IMR-90 (cell line): Measurements from ENCODE around the gene RAP1GAP. TPM values are rescaled to one million over a fixed set of nuclear protein-coding genes. Genes with fewer than 3 reads are reported as not detected.

Experiments
- ATAC-seq: fragments of 200-7000 bp; cut with Tn5 transposase; 2 replicates; pipeline ENCODE4 v1.9.1; 2020; ENCODE audit warnings: low read depth, mild to moderate bottlenecking, moderate library complexity
- BruUV-seq: library from RNA; stranded (reverse); fragments of 400-500 nt; replicated peaks from 2 replicates; lab custom pipeline; 2021; lab: Mats Ljungman, UMichigan
- CTCF ChIA-PET: fragments of 300-600 bp; formaldehyde crosslinking; extraction: SDS; loops from one replicate; lab custom pipeline; 2021; ENCODE audit warnings: antibody characterized with exemption; lab: Yijun Ruan, JAX
- POLR2A ChIA-PET: fragments of 300-600 bp; sonication (Branson Sonifier 250); formaldehyde crosslinking; loops from one replicate; lab custom pipeline; 2022; ENCODE audit warnings: antibody characterized with exemption; ENCODE audit not compliant: unreplicated experiment; lab: Charles Lee
- DNase-seq: peaks from one replicate; pipeline ENCODE4 v3.0.0; 2013
- H2AFZ ChIP-seq: replicated peaks from 2 replicates; pipeline ENCODE3; 2013; ENCODE audit warnings: low read length, mild to moderate bottlenecking; ENCODE audit not compliant: poor library complexity
- H2AK5ac ChIP-seq: 2 replicates; pipeline ENCODE4 v1.6.1; 2013; ENCODE audit warnings: low read depth, low read length, inconsistent platforms
- H2AK9ac ChIP-seq: replicated peaks from 2 replicates; pipeline ENCODE3; 2013; ENCODE audit warnings: mild to moderate bottlenecking, low read depth, low read length, moderate library complexity; ENCODE audit not compliant: poor library complexity
- H2BK120ac ChIP-seq: 2 replicates; pipeline ENCODE4 v1.6.1; 2013; ENCODE audit warnings: low read depth, low read length, inconsistent platforms
- H2BK15ac ChIP-seq: 3 replicates; pipeline ENCODE4 v1.6.1; 2013; ENCODE audit warnings: low read depth, low read length, inconsistent platforms
- H2BK20ac ChIP-seq: 2 replicates; pipeline ENCODE4 v1.6.1; 2013; ENCODE audit warnings: low read depth, mild to moderate bottlenecking, inconsistent platforms, low read length, moderate library complexity
- H2BK5ac ChIP-seq: 2 replicates; pipeline ENCODE4 v1.6.1; 2013; ENCODE audit warnings: mild to moderate bottlenecking, low read depth, low read length, inconsistent platforms; ENCODE audit not compliant: poor library complexity, severe bottlenecking
- H3K14ac ChIP-seq: replicated peaks from 2 replicates; pipeline ENCODE4 v1.6.1; 2013; ENCODE audit warnings: low read depth, low read length, inconsistent platforms
- H3K18ac ChIP-seq: 2 replicates; pipeline ENCODE4 v1.6.1; 2013; ENCODE audit warnings: low read depth, low read length, control low read depth
- H3K23ac ChIP-seq: 2 replicates; pipeline ENCODE4 v1.6.1; 2013; ENCODE audit warnings: low read depth, low read length, inconsistent platforms
- H3K27ac ChIP-seq: 2 replicates; pipeline ENCODE4 v1.5.1; 2013; ENCODE audit warnings: mild to moderate bottlenecking, control low read depth, low read length; ENCODE audit not compliant: insufficient read depth
- H3K27me3 ChIP-seq: 2 replicates; pipeline ENCODE4 v1.6.1; 2013; ENCODE audit warnings: low read length; ENCODE audit not compliant: control insufficient read depth, insufficient read depth
- H3K36me3 ChIP-seq: 2 replicates; pipeline ENCODE4 v1.6.1; 2013; ENCODE audit warnings: low read length, mixed read lengths; ENCODE audit not compliant: control insufficient read depth, insufficient read depth
- H3K4ac ChIP-seq: 2 replicates; pipeline ENCODE4 v1.6.1; 2013; ENCODE audit warnings: low read depth, low read length, inconsistent platforms
- H3K4me1 ChIP-seq: 2 replicates; pipeline ENCODE4 v1.6.1; 2013; ENCODE audit warnings: low read length, mixed read lengths; ENCODE audit not compliant: control insufficient read depth, insufficient read depth
- H3K4me2 ChIP-seq: 2 replicates; pipeline ENCODE4 v1.6.1; 2013; ENCODE audit warnings: low read depth, mild to moderate bottlenecking, control low read depth, low read length, moderate library complexity
- H3K4me3 ChIP-seq: 2 replicates; pipeline ENCODE4 v1.5.1; 2013; ENCODE audit warnings: low read depth, mild to moderate bottlenecking, control low read depth, low read length, moderate library complexity; ENCODE audit not compliant: insufficient read depth
- H3K56ac ChIP-seq: 2 replicates; pipeline ENCODE4 v1.6.1; 2013; ENCODE audit warnings: low read length, inconsistent platforms; ENCODE audit not compliant: insufficient read depth; ENCODE audit errors: extremely low read depth
- H3K79me1 ChIP-seq, 2 experiments: 2 replicates each; pipeline ENCODE4 v1.6.1; 2013; ENCODE audit warnings: low read length in 2 of 2, inconsistent platforms in 1 of 2, low read depth in 1 of 2
- H3K9ac ChIP-seq: 2 replicates; pipeline ENCODE4 v1.6.1; 2013; ENCODE audit warnings: low read depth, low read length, control low read depth
- H3K9me1 ChIP-seq: 2 replicates; pipeline ENCODE4 v1.6.1; 2013; ENCODE audit warnings: low read length, inconsistent platforms; ENCODE audit not compliant: insufficient read depth
- H3K9me3 ChIP-seq: 2 replicates; pipeline ENCODE4 v1.6.1; 2013; ENCODE audit warnings: low read length; ENCODE audit not compliant: control insufficient read depth, insufficient read depth
- H4K20me1 ChIP-seq: 2 replicates; pipeline ENCODE4 v1.6.1; 2013; ENCODE audit warnings: low read length, inconsistent platforms; ENCODE audit not compliant: insufficient read depth
- H4K5ac ChIP-seq: 2 replicates; pipeline ENCODE4 v1.6.1; 2013; ENCODE audit warnings: mild to moderate bottlenecking, low read depth, low read length, control low read depth
- H4K8ac ChIP-seq, 2 experiments: 2 replicates each; pipeline ENCODE4 v1.6.1; 2013; ENCODE audit warnings: low read depth in 2 of 2, low read length in 2 of 2, control low read depth in 1 of 2, inconsistent platforms in 1 of 2
- H4K91ac ChIP-seq: 2 replicates; pipeline ENCODE4 v1.6.1; 2013; ENCODE audit warnings: low read depth, low read length, inconsistent platforms; ENCODE audit not compliant: insufficient read depth
- BHLHE40 ChIP-seq: fragments of 150-350 bp; IDR thresholded peaks from 2 replicates; pipeline ENCODE4 v1.6.1; 2016; ENCODE audit warnings: mild to moderate bottlenecking, low read depth, low read length
- CEBPB ChIP-seq: IDR thresholded peaks from 2 replicates; pipeline ENCODE4 v1.6.1; 2012; ENCODE audit warnings: low read depth, low read length, improper control_type of control experiment
- CHD1 ChIP-seq: IDR thresholded peaks from 2 replicates; pipeline ENCODE4 v1.6.1; 2012; ENCODE audit warnings: low read depth, low read length, improper control_type of control experiment
- FOS ChIP-seq: fragments of 150-350 bp; IDR thresholded peaks from 2 replicates; pipeline ENCODE4 v1.6.1; 2016; ENCODE audit warnings: low read depth, low read length
- MAFK ChIP-seq: IDR thresholded peaks from 2 replicates; pipeline ENCODE4 v1.6.1; 2012; ENCODE audit warnings: low read depth, low read length, improper control_type of control experiment
- MAZ ChIP-seq: IDR thresholded peaks from 2 replicates; pipeline ENCODE4 v1.6.1; 2012; ENCODE audit warnings: low read depth, mild to moderate bottlenecking, low read length, improper control_type of control experiment, moderate library complexity, borderline replicate concordance
- MXI1 ChIP-seq: IDR thresholded peaks from 2 replicates; pipeline ENCODE4 v1.6.1; 2012; ENCODE audit warnings: low read depth, mild to moderate bottlenecking, low read length, moderate library complexity, borderline replicate concordance
- NFE2L2 ChIP-seq: fragments of 150-350 bp; IDR thresholded peaks from 2 replicates; pipeline ENCODE4 v1.6.1; 2016; ENCODE audit warnings: low read depth, mild to moderate bottlenecking, low read length
- POLR2A ChIP-seq: IDR thresholded peaks from 2 replicates; pipeline ENCODE4 v1.6.1; 2012; ENCODE audit warnings: mild to moderate bottlenecking, low read depth, low read length
- RAD21 ChIP-seq: IDR thresholded peaks from 2 replicates; pipeline ENCODE4 v1.6.1; 2012; ENCODE audit warnings: low read length, improper control_type of control experiment
- RCOR1 ChIP-seq: IDR thresholded peaks from 2 replicates; pipeline ENCODE4 v1.6.1; 2012; ENCODE audit warnings: mild to moderate bottlenecking, low read length, improper control_type of control experiment; ENCODE audit not compliant: insufficient replicate concordance
- RFX5 ChIP-seq: IDR thresholded peaks from 2 replicates; pipeline ENCODE4 v1.8.0; 2012; ENCODE audit warnings: low read depth, mild to moderate bottlenecking, low read length, moderate library complexity
- SMC3 ChIP-seq: fragments of 150-350 bp; IDR thresholded peaks from 2 replicates; pipeline ENCODE4 v1.6.1; 2016; ENCODE audit warnings: low read depth, mild to moderate bottlenecking, antibody characterized with exemption, low read length, moderate library complexity
- WGBS, 2 experiments: methylation state at CpG; one replicate each; pipeline versions ENCODE4 v1.1.5 to v1.1.7; 2013; ENCODE audit warnings: missing lambda C conversion rate in 2 of 2; ENCODE audit not compliant: insufficient read length in 1 of 2; ENCODE audit errors: extremely low coverage in 2 of 2; 5-methylcytosine and 5-hydroxymethylcytosine counted together
- dilution Hi-C: fragments of 300-500 bp; cut with HindIII; formaldehyde crosslinking; loops from one replicate; pipeline ENCODE4 v1.14.3; 2018; ENCODE audit warnings: low sequenced_read_pairs; ENCODE audit not compliant: unreplicated experiment
- in situ Hi-C: fragments of 300-500 bp; cut with MboI; formaldehyde crosslinking; loops from 3 replicates; pipeline ENCODE4 v1.14.3; 2019; ENCODE audit warnings: low sequenced_read_pairs, inconsistent platforms, mixed read lengths
- intact Hi-C: fragments of 100-400 bp; cut with micrococcal nuclease; formaldehyde crosslinking; loops from 2 replicates; pipeline ENCODE4 v1.10.0; 2022
- polyA plus RNA-seq, 3 experiments: library from polyadenylated mRNA; depleted of rRNA; stranded (reverse); fragments of >200 nt; gene quantifications; 2 replicates each; pipeline ENCODE4 v1.2.3, GENCODE V29; 2012; ENCODE audit warnings: low replicate concordance in 1 of 3
- total RNA-seq: library from RNA; depleted of rRNA; stranded (reverse); fragments of >200 nt; gene quantifications from 2 replicates; pipeline ENCODE4 v1.2.3, GENCODE V29; 2012
- TF ChIP-seq, protein P1 (sequence below): fragments of 150-350 bp; IDR thresholded peaks from 2 replicates; pipeline ENCODE4 v1.6.1; 2017; ENCODE audit warnings: mild to moderate bottlenecking, antibody characterized with exemption, low read length, low read depth
- TF ChIP-seq, protein P2 (sequence below): fragments of 150-350 bp; IDR thresholded peaks from 2 replicates; pipeline ENCODE4 v1.6.1; 2016; ENCODE audit warnings: low read depth, mild to moderate bottlenecking, low read length, moderate library complexity, borderline replicate concordance
- TF ChIP-seq, protein P3 (sequence below): conservative IDR thresholded peaks from 2 replicates; pipeline ENCODE4 v1.5.1; 2012; ENCODE audit warnings: mild to moderate bottlenecking, low read depth, low read length, improper control_type of control experiment

RAP1GAP gene
- total and polyA plus RNA-seq, 2 of the 4 experiments (the other 2 are of a cell fraction): under 0.01 to 0.10 TPM

DNA sequence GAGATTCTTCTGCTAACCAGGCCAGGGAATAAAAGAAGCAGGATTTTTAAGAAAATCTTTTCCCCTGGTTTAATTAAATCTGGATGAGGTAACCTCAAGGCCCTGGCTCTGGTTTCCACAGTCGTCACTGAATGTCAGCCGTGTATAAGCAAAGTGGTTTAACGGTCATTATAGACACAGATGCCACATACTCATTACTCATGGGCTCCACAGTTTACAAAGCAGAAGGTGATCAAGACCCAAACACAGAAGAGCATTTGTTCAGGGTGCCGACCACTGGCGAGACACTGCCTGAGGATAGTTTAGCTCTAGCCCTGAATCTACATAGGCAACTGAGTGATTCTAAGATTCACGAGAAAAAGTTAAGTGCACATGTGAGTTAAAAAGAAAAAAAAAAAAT is 27.8 kb upstream of the RAP1GAP start:
- Histone ChIP-seq H3K79me1 (peaks cover 6 to 41% of the 10 kb centered on the region in 2 experiments; a peak in 2 of 4 replicates), H2AK9ac (no peak overlapping the region), H3K27ac (no peak overlapping the region), H3K18ac (no peak overlapping the region), H4K91ac (no peak overlapping the region), H3K4ac (no peak overlapping the region), H2BK20ac (no peak overlapping the region), H3K4me3 (no peak overlapping the region), H4K20me1 (0 out of 2 replicates have a peak, but pooled peaks cover 11% of the 10 kb centered on the region), H3K4me2 (no peak overlapping the region), H2AFZ (no peak overlapping the region), H2AK5ac (no peak overlapping the region), H3K14ac (no peak overlapping the region), H3K36me3 (peaks cover 21% of the 10 kb centered on the region), H2BK15ac (no peak overlapping the region), H4K5ac (no peak overlapping the region), H3K27me3 (no peaks in the 10 kb centered on the region), H3K9ac (no peak overlapping the region), H3K9me3 (no peaks in the 10 kb centered on the region), H2BK120ac (no peak overlapping the region), H3K23ac (no peak overlapping the region), H3K4me1 (no peaks in the 10 kb centered on the region), H3K56ac (no peak overlapping the region), H3K9me1 (peaks cover 15% of the 10 kb centered on the region), H4K8ac (no peak overlapping the region), H2BK5ac (peak overlapping the region; percentile 69)
- BruUV-seq: no TSS peak
- 40% methylated on average over 1 of the region's 6 CpGs; no CpG with 5 or more reads in 1 of the 2 experiments for WGBS, 2 experiments
- in situ Hi-C loops: no loop called here
- peak; percentile 60 for ATAC-seq
- CTCF ChIA-PET: no interaction called here
- dilution Hi-C loops: no loop called here
- intact Hi-C loops: no loop called here
- TF ChIP-seq MAZ (no peak), CEBPB (no peak), MXI1 (no peak), CHD1 (no peak), NFE2L2 (no peak), MAFK (no peak), BHLHE40 (no peak), SMC3 (no peak), RAD21 (no peak), FOS (no peak), POLR2A (no peak), RFX5 (no peak), RCOR1 (no peak)
- TF ChIP-seq, protein P1, sequence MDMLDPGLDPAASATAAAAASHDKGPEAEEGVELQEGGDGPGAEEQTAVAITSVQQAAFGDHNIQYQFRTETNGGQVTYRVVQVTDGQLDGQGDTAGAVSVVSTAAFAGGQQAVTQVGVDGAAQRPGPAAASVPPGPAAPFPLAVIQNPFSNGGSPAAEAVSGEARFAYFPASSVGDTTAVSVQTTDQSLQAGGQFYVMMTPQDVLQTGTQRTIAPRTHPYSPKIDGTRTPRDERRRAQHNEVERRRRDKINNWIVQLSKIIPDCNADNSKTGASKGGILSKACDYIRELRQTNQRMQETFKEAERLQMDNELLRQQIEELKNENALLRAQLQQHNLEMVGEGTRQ: no peak
- TF ChIP-seq, protein P2, sequence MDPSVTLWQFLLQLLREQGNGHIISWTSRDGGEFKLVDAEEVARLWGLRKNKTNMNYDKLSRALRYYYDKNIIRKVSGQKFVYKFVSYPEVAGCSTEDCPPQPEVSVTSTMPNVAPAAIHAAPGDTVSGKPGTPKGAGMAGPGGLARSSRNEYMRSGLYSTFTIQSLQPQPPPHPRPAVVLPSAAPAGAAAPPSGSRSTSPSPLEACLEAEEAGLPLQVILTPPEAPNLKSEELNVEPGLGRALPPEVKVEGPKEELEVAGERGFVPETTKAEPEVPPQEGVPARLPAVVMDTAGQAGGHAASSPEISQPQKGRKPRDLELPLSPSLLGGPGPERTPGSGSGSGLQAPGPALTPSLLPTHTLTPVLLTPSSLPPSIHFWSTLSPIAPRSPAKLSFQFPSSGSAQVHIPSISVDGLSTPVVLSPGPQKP: no peak
- TF ChIP-seq, protein P3, sequence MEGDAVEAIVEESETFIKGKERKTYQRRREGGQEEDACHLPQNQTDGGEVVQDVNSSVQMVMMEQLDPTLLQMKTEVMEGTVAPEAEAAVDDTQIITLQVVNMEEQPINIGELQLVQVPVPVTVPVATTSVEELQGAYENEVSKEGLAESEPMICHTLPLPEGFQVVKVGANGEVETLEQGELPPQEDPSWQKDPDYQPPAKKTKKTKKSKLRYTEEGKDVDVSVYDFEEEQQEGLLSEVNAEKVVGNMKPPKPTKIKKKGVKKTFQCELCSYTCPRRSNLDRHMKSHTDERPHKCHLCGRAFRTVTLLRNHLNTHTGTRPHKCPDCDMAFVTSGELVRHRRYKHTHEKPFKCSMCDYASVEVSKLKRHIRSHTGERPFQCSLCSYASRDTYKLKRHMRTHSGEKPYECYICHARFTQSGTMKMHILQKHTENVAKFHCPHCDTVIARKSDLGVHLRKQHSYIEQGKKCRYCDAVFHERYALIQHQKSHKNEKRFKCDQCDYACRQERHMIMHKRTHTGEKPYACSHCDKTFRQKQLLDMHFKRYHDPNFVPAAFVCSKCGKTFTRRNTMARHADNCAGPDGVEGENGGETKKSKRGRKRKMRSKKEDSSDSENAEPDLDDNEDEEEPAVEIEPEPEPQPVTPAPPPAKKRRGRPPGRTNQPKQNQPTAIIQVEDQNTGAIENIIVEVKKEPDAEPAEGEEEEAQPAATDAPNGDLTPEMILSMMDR: no peak
- peak; percentile 85 for DNase-seq
- POLR2A ChIA-PET: no interaction called here
